Measurements from ENCODE around the gene GNL1.

Gene GNL1

DNA sequence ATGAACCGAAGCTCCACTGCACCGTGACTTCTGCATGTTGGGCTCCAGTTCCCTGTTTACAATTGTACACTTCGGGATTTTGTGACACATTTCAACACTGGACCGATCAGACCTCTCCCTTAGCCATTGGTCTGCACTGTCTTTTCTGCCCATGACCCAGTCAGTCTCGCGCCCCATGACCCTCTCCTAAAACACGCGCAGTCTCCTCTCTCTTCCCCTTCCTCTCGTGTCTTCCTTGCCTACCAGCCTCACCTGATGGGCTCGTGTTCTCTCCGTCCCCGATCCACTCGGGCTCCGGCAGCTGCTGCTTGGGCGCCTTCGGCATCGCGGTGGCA is 14.4 kb upstream of the GNL1 start:
- DNase-seq (ENCODE audit: low spot score), result no peak

DNA sequence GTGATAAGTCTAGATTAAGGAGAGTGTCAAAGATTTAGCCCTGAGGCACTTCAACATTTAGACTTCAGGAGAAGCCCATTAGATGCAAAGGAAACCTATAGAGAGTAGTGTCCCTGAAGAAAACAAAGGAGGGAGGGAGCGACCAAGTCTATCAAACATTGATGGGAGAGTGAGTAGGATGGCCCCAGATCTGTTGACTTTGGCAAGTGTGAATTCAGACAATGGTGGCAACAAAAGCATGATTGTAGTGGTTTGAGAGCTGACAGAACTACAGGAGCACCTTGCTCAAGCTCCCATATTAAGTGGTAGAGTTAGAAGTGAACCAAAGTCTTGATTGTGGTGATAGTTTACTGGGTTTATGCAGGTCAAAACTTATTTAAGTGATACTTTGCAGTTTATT is 14.0 kb upstream of the GNL1 start:
- no peak for DNase-seq (ENCODE audit: low spot score)

DNA sequence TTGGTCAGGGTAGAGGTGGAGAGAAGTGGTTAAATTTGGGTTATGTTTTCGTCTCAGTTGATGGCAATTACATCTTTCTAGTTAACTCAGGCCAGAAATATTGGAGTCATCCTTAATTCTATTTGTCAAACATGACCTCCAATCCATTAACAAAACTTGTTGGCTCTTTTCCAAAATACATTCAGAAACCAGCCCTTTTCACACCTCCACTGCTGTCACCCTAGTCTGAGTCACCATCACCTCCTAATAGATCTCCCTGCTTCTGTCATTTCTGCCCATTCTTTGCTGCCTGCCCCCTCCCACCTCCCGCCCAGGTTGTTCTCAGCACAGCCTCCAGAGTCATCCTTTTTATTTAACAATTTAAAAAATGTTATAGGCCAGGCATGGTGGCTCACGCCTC is 12.0 kb upstream of the GNL1 start:
- no peak for DNase-seq (ENCODE audit: low spot score)

- DNase-seq (ENCODE audit: low spot score), result no peak
Measured at GRCh38 chr6:30565772-30566171, 9.5 kb upstream of the GNL1 start.

- no peak for DNase-seq (ENCODE audit: low spot score)
Measured at GRCh38 chr6:30564114-30564513, 7.8 kb upstream of the GNL1 start.

DNA sequence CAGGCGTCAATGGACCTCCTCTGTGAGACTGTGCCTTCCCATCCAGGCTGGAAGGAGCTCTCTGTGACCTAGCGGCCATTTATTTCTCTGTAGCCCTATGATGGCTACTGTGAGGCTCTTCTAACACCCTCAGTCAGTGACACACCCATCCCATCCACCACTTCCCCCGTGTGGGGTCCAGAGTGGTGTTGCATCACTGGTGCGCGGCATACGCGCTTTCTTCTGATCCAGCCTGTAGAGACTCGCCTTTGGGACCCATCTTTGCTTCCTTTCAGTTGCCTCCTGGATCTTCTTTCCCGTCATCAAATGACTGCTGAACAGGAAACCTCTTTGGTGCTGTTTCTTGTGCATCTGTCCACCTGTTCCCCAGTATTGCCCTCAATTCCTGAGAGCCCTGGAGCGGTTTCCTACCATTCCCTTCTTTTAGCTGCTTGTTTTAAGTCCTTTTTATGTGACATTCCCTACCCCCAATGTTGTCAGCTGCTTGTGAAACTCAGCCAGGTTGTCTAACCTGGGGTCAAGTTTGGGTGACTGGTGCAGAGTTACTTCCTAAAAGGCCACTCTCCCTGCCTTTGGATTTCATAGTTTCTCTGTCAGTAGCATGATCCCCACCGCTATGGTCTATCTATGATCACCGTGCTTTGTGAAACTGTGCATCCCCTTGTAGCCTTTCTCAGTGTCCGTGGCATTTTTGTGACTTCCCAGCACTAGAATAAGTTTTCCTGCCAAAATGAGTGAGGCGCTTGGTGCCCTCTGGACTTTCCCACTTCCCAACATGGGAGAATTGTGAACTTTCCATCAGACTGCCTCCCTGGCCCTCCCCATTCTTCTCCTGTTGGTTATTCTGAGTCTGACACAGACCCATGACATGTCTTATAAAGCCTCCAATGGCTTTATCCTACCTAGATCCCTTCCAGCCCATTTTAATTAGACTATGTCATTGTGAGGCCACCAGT is 6.5 kb upstream of the GNL1 start:
- DNase-seq (ENCODE audit: low spot score), result no peak

DNA sequence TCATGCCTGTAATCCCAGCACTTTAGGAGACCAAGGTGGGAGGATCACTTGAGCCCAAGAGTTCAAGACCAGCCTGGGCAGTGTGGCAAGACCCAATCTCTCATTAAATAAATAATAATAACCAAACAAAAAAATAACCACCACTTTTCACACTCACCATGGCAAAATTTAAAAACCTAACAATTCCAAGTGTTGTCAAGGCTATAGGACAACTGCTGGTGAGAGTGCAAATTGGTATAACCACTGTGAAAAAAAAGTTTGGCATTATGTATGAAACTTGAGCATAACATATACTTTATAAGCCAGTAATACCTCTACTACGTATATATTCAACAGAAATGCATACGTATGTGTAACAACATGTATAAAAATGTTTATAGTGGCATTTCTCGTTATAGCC is 4.6 kb upstream of the GNL1 start:
- no peak for DNase-seq (ENCODE audit: low spot score)

DNA sequence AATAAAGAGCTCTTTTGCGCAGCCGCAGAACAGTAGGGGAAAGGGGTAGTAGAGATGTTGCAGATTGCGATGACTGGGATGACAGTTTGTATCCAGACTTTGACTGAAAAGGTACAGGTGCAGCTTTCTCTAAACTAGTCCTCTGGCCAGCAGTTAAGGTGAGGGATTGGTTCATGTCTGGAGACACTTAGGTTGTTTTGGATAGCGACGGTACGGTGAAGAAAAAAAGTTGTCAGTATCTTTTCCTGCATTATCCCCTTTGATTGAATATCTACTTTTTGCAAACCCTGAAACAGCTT is 1.3 kb upstream of the GNL1 start:
- no peak for DNase-seq (ENCODE audit: low spot score)

GRCh38 chr6:30556906-30557682 is 805 bp upstream of the GNL1 start, which contains the start of gene PRR3:
PRR3 (plus strand) TSS chr6:30557295; CDS start chr6:30557345, 50 bp downstream.
- DNase-seq (ENCODE audit: low spot score), result peak; percentile 94

GRCh38 chr6:30555816-30556065 is 548 bp downstream of the GNL1 start:
- peak; percentile 36 for DNase-seq (ENCODE audit: low spot score)

DNA sequence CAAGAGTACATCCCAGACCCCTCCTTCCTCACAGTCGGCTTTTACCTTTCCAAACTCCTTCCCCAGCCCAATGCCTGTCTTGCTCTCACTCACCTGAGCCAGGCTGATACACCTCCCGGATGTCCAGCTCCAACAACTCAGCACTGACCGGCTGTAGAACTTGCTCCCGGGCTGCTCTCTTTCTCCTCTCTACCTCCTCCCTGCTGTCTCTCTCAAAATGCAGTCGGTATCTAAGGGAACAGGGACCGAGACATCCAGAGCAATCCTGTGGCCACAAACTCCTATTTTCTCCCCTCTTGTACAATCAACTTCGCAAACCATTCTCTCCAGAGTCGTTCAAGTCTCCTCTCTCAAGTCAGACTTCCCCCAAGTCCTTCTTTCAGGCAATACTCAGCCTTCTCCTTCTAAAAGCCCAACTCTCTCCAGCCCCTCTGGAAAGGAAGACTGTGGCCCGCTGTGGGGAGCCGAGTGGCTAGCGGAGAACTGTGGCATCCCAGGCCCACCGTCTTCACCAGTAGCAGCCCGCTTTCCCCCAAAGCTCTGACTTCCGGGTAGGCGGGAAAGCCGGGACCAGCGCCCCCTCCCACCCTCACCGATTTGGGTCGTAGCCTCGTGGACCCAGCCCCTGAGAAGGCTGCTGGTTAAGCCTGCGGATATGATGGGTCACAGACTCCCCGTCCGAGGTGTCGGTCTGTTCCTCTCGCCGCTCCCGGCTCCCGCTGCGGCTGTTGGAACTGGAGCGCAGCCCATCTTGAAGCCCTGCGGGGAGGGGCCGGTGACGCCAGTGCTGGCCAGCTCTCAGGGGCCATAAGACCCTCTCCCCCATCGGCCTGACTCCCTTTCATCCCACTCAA is 1.1 kb downstream of the GNL1 start:
- DNase-seq (ENCODE audit: low spot score), result no peak

DNA sequence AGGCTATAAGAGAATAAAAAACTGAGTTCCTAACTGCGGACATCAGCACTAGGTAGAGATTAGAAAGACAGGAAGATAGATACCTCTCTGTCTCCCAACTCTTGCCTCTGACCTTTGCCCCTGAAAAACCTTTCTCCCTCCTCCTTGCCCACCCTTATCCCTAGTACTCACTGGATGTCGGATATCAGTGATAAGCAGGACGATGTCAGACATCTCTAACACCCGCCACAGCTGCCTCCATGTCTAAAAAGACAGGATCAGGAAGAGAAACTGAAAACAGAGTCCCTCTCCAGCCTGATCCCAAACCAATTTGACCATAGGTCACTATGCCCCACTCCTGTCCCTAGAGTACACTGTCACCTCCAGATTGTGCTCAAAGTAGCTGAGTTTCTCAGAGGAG is 1.9 kb downstream of the GNL1 start:
- no peak for DNase-seq (ENCODE audit: low spot score)

- no peak for DNase-seq (ENCODE audit: low spot score)
Measured at GRCh38 chr6:30548375-30548774, 7.9 kb downstream of the GNL1 start.

GRCh38 chr6:30547454-30547853 is 8.8 kb downstream of the GNL1 start:
- DNase-seq (ENCODE audit: low spot score), result no peak

- peak; percentile 53 for DNase-seq (ENCODE audit: low spot score)
Measured at GRCh38 chr6:30544666-30545272, 11.5 kb downstream of the GNL1 start.

GRCh38 chr6:30543821-30544220 is 12.5 kb downstream of the GNL1 start:
- no peak for DNase-seq (ENCODE audit: low spot score)

- no peak for DNase-seq (ENCODE audit: low spot score)
Measured at GRCh38 chr6:30542915-30543314, 13.4 kb downstream of the GNL1 start.

DNA sequence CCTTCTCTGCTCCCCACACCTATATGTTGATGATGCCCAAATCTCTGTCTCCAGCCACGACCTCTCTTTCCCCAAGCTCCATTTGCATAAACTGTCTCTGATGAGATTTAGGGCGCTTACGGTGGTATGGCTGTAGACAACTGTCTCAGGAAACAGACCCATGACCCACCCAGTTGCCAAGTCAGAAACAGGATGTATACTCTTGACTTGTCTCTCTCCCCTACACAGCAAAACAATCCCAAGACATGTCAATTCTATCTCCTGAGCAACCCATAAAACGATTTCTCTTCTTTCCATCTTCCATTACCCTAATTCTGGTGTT is 13.9 kb downstream of the GNL1 start:
- DNase-seq (ENCODE audit: low spot score), result no peak

- DNase-seq (ENCODE audit: low spot score), result peak; percentile 77
Measured at GRCh38 chr6:30541515-30542403, 14.5 kb downstream of the GNL1 start.

GRCh38 chr6:30537931-30538330 is 18.4 kb downstream of the GNL1 start:
- DNase-seq (ENCODE audit: low spot score), result no peak

All from SK-N-DZ (cell line).